T-cell (primary cell): Measurements from ENCODE around the gene ZIC5. TPM values are rescaled to one million over a fixed set of nuclear protein-coding genes. Genes with fewer than 3 reads are reported as not detected.

ENCODE experiments used
- ATAC-seq, 4 experiments: fragments of 200-7000 bp in 3 of 4; fragments of 150-1000 bp in 1 of 4; cut with Tn5 transposase; replicated peaks in 1 of 4; 1 replicate in 3 of 4; 2 replicates in 1 of 4; pipeline ENCODE4 v1.10.0; 2021; ENCODE audit warnings: moderate library complexity in 3 of 4, mild to moderate bottlenecking in 2 of 4, moderate number of reproducible peaks in 1 of 4
- CTCF ChIA-PET, 2 donors: fragments of 300-600 bp; sonication (Branson Sonifier 250); formaldehyde crosslinking; loops; one replicate each; lab custom pipeline; 2022; ENCODE audit warnings: antibody characterized with exemption in 2 of 2; lab: Charles Lee
- POLR2A ChIA-PET, 2 donors: fragments of 300-600 bp; sonication (Branson Sonifier 250); formaldehyde crosslinking; loops; one replicate each; lab custom pipeline; 2022; ENCODE audit warnings: antibody characterized with exemption in 2 of 2; lab: Charles Lee
- DNase-seq, 35 experiments: peaks; one replicate each; pipeline versions ENCODE4 v3.0.0 to v3.0.0-alpha.2; 2013 to 2023
- H3K27ac ChIP-seq: one replicate; pipeline ENCODE4 v1.5.1; 2013; ENCODE audit warnings: low read length
- H3K27me3 ChIP-seq, 2 experiments: replicated peaks in 1 of 2; 1 replicate in 1 of 2; 2 replicates in 1 of 2; pipeline versions ENCODE4 v1.6.1 to v1.7.0; 2013; ENCODE audit warnings: low read length in 1 of 2, mixed read lengths in 1 of 2; ENCODE audit not compliant: control insufficient read depth in 2 of 2, insufficient read depth in 2 of 2; ENCODE audit errors: extremely low read depth in 1 of 2
- H3K36me3 ChIP-seq, 2 donors: 1 replicate in 1 of 2; 2 replicates in 1 of 2; pipeline versions ENCODE4 v1.6.1 to v1.7.0; 2013; ENCODE audit warnings: low read length in 1 of 2; ENCODE audit not compliant: control insufficient read depth in 2 of 2, insufficient read depth in 1 of 2; ENCODE audit errors: extremely low read depth in 1 of 2
- H3K4me1 ChIP-seq, 2 experiments: 1 replicate in 1 of 2; 2 replicates in 1 of 2; pipeline versions ENCODE4 v1.6.1 to v1.7.0; 2013; ENCODE audit warnings: low read length in 2 of 2, mixed read lengths in 1 of 2; ENCODE audit not compliant: insufficient read depth in 2 of 2, control insufficient read depth in 1 of 2; ENCODE audit errors: extremely low read depth in 1 of 2
- H3K4me3 ChIP-seq, 2 donors: 1 replicate in 1 of 2; 2 replicates in 1 of 2; pipeline versions ENCODE4 v1.5.1 to v1.7.0; 2013; ENCODE audit warnings: mild to moderate bottlenecking in 2 of 2, low read length in 1 of 2, moderate library complexity in 1 of 2; ENCODE audit not compliant: control insufficient read depth in 1 of 2; ENCODE audit errors: extremely low read depth in 1 of 2
- H3K9me3 ChIP-seq: 2 replicates; pipeline ENCODE4 v1.7.0; 2013
- H3K27ac Mint-ChIP-seq, 2 donors: one replicate each; pipeline ENCODE4 v1.8.0; 2020 to 2021; ENCODE audit warnings: mild to moderate bottlenecking in 2 of 2, mixed read lengths in 2 of 2
- H3K27me3 Mint-ChIP-seq, 2 donors: one replicate each; pipeline ENCODE4 v1.8.0; 2021 to 2022; ENCODE audit warnings: mixed read lengths in 2 of 2
- H3K36me3 Mint-ChIP-seq: one replicate; pipeline ENCODE4 v1.8.0; 2021; ENCODE audit warnings: mixed read lengths
- H3K4me1 Mint-ChIP-seq, 3 donors: one replicate each; pipeline ENCODE4 v1.8.0; 2020 to 2022; ENCODE audit warnings: mixed read lengths in 3 of 3, mild to moderate bottlenecking in 1 of 3
- H3K4me3 Mint-ChIP-seq, 3 donors: one replicate each; pipeline ENCODE4 v1.8.0; 2020 to 2022; ENCODE audit warnings: mild to moderate bottlenecking in 3 of 3, mixed read lengths in 3 of 3, moderate library complexity in 3 of 3
- H3K9me3 Mint-ChIP-seq, 3 donors: one replicate each; pipeline ENCODE4 v1.8.0; 2020 to 2022; ENCODE audit warnings: mixed read lengths in 3 of 3
- WGBS: methylation state at CpG from one replicate; pipeline ENCODE4 v1.1.5; 2013; ENCODE audit warnings: missing lambda C conversion rate; ENCODE audit not compliant: insufficient coverage; 5-methylcytosine and 5-hydroxymethylcytosine counted together
- total RNA-seq, 35 experiments: library from RNA in 6 of 35; stranded (reverse) in 6 of 35; fragments of 120-200 nt in 1 of 35; gene quantifications; one replicate each; pipeline versions ENCODE4 v1.2.1 to v1.2.4 and lab custom pipeline; 2013 to 2026

The ZIC5 gene
- under 1 TPM in 3 of 5 donors, not detected in 2; 0.07 to 0.09 (median 0.09) TPM for total RNA-seq
- total RNA-seq (2013), result not detected
- 0 to 0.19 (median 0) reads per million in 29 experiments for total RNA-seq (lab: John Stamatoyannopoulos, UW)

DNA sequence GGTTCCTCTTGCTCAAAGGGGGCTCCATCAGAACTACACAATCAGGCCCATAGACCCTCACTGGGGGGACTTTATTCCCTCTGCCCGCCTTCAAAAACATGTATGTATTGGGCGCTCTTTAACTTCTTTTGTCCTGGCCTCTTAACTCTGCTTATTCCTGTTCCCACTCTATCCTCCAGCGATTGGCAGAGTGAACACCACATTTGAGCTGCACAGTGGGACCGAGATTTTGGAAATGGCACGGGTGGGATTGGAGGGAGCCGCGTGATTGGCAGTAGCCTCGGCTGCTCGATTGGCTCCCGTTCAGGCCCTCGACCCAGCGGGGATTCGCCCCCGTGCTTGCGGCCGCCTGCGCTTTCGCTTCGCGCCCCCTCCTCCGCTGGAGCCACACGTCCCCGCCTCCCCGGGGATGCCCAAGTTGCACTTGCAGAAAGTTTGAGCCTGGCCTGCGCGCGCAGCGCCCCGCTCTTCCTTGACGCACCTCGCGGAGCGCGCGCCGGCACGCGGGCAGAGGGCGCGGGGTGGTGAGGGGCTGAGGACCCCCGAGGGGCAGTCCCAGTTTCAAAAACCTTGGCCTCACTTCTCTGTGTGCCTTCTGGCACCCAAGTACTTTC is at the start of gene ZIC5:
ZIC5 (minus strand) TSS at position 192 of the 614 bp plus-strand sequence; CDS start at position 28, 164 bp downstream.
- peaks cover 5% of the 10 kb centered on the region for H3K9me3 ChIP-seq
- WGBS, result 8% methylated on average over 30 of the region's 41 CpGs
- no peak for DNase-seq
- Mint-ChIP-seq H3K4me3 (peak within 1 kb of the TSS; percentile 31 to 58 (median 45)), H3K9me3 (peaks cover 0 to 25% (median 6%) of the 10 kb centered on the region in 3 donors), H3K36me3 (no peaks in the 10 kb centered on the region), H3K27me3 (peaks cover 61 to 74% of the 10 kb centered on the region in 2 donors), H3K4me1 (peaks cover 21 to 25% (median 24%) of the 10 kb centered on the region in 3 donors), H3K27ac (peak within 1 kb of the TSS in 1 of 2 donors; percentile 66)
- peaks cover 34 to 68% of the 10 kb centered on the region in 2 experiments for H3K27me3 ChIP-seq
- no peak for ATAC-seq
- POLR2A ChIA-PET, result no interaction called here
- peak within 1 kb of the TSS in 1 of 2 donors; percentile 69 for H3K4me3 ChIP-seq
- H3K36me3 ChIP-seq, result no peaks in the 10 kb centered on the region
- no peak within 1 kb of the TSS for H3K27ac ChIP-seq
- H3K4me1 ChIP-seq, result peaks cover 0 to 34% of the 10 kb centered on the region in 2 experiments
- CTCF ChIA-PET, result no interaction called here

DNA sequence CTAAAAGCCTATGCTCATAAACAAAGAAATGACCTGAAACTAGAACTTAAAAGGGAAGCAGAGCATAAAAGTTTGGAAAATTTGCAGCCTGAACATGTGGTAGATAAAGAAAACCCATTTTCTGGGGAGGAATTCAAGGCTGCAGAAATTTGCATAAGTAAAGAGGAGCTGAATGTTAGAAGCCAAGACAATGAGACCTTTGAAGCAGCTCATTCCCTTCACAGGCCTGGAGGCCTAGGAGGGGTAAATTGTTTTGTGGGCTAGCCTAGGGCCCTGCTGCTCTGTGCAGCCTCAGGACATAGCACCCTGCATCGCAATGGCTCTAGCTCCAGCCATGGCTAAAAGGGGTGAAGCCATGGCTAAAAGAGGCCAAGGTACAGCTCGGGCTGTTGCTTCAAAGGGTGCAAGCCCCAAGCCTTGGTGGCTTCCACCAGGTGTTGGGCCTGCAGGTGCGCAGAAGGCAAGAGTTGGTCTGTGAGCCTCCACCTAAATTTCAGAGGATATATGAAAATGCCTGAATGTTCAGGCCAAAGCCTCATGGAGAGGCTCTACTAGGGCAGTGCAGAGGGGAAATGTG is 48.3 kb upstream of the ZIC5 start:
- peaks cover 0 to 6% of the 10 kb centered on the region in 2 experiments for H3K27me3 ChIP-seq
- H3K4me3 ChIP-seq, result no peak overlapping the region
- no peaks in the 10 kb centered on the region for H3K4me1 ChIP-seq
- peaks cover 0 to 3% (median 3%) of the 10 kb centered on the region in 3 donors for H3K9me3 Mint-ChIP-seq
- H3K4me1 Mint-ChIP-seq, result no peaks in the 10 kb centered on the region
- H3K27me3 Mint-ChIP-seq, result peaks cover 3 to 7% of the 10 kb centered on the region in 2 donors
- no peak for ATAC-seq
- POLR2A ChIA-PET, result no interaction called here
- H3K4me3 Mint-ChIP-seq, result no peak overlapping the region
- H3K36me3 Mint-ChIP-seq, result no peaks in the 10 kb centered on the region
- H3K27ac Mint-ChIP-seq, result no peak overlapping the region
- H3K36me3 ChIP-seq, result no peaks in the 10 kb centered on the region
- 79% methylated on average over 3 of the region's 3 CpGs for WGBS
- DNase-seq, result no peak
- H3K9me3 ChIP-seq, result no peaks in the 10 kb centered on the region
- CTCF ChIA-PET, result interaction anchor here in 1 of 2 donors (0.7 kb wide), 1 partner anchor 42 kb away, joined by 5 read pairs; no protein-coding TSS in a partner anchor
- H3K27ac ChIP-seq, result no peak overlapping the region

DNA sequence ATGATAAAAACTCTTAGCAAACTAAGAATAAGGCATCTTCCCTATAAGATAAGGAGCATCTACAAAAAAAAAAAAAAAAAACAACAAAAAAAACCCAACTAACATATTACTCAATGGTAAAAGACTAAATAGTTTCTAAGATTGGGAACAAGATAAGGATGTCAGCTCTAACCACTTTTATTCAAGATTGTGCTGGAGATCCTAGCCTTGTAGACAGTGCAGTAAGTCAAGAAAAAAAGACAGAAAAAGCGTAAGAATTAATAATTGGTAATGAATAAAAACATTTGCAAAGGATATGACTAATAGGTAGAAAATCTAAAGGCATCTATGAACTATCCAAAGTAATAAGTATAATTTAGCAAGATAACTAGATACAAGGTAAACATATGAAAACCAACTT is 43.1 kb upstream of the ZIC5 start:
- Histone ChIP-seq H3K4me1 (no peaks in the 10 kb centered on the region), H3K9me3 (no peaks in the 10 kb centered on the region), H3K4me3 (no peak overlapping the region), H3K27ac (no peak overlapping the region), H3K27me3 (peaks cover 0 to 22% of the 10 kb centered on the region in 2 experiments), H3K36me3 (no peaks in the 10 kb centered on the region)
- DNase-seq, result no peak
- no peak overlapping the region for H3K27ac Mint-ChIP-seq
- ChIA-PET POLR2A (no interaction called here), CTCF (interaction anchor here in 1 of 2 donors (0.8 to 1.1 kb wide), 2 partner anchors 12 to 63 kb away, joined by 3 read pairs; no protein-coding TSS in a partner anchor)
- WGBS, result no CpG with 5 or more reads among the region's 1 CpG
- peaks cover 0 to 3% (median 0%) of the 10 kb centered on the region in 3 donors for H3K9me3 Mint-ChIP-seq
- no peaks in the 10 kb centered on the region for H3K36me3 Mint-ChIP-seq
- H3K4me3 Mint-ChIP-seq, result no peak overlapping the region
- no peak for ATAC-seq
- peaks cover 23 to 25% of the 10 kb centered on the region in 2 donors for H3K27me3 Mint-ChIP-seq
- H3K4me1 Mint-ChIP-seq, result no peaks in the 10 kb centered on the region

DNA sequence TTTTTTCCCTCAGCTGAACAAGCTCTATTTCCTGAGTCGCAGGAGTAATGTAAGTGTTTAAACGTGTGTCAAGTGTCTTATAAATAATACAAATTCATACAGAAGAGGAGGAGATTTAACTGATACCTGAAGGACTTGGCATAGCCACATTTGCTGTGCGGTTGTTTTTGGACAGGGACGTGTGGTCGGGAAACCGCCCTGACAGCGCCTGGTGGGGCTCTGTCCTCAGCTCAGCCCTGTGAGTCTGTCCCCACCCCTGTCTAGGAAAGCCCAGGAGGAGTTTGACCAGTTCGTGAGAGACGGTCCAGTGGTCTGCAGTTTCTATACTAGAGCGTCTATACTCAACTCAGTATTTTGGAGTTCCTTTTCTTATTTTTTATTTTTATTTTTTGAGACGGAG is 26.7 kb upstream of the ZIC5 start:
- peaks cover 3% of the 10 kb centered on the region for H3K36me3 Mint-ChIP-seq
- 87% methylated on average over 8 of the region's 11 CpGs for WGBS
- H3K9me3 ChIP-seq, result peaks cover 3% of the 10 kb centered on the region
- ATAC-seq, result no peak
- ChIA-PET CTCF (interaction anchor here in 1 of 2 donors (0.7 kb wide), 1 partner anchor 40 kb away, joined by 3 read pairs; no protein-coding TSS in a partner anchor), POLR2A (no interaction called here)
- H3K4me1 Mint-ChIP-seq, result peaks cover 5 to 9% (median 7%) of the 10 kb centered on the region in 3 donors
- no peak overlapping the region for H3K27ac Mint-ChIP-seq
- peaks cover 68 to 79% of the 10 kb centered on the region in 2 donors for H3K27me3 Mint-ChIP-seq
- peaks cover 20 to 61% of the 10 kb centered on the region in 2 experiments for H3K27me3 ChIP-seq
- H3K4me3 ChIP-seq, result no peak overlapping the region
- no peaks in the 10 kb centered on the region for H3K36me3 ChIP-seq
- no peak for DNase-seq
- H3K9me3 Mint-ChIP-seq, result peaks cover 2 to 15% (median 5%) of the 10 kb centered on the region in 3 donors
- no peak overlapping the region for H3K4me3 Mint-ChIP-seq
- H3K4me1 ChIP-seq, result peaks cover 0 to 15% of the 10 kb centered on the region in 2 experiments
- H3K27ac ChIP-seq, result no peak overlapping the region

DNA sequence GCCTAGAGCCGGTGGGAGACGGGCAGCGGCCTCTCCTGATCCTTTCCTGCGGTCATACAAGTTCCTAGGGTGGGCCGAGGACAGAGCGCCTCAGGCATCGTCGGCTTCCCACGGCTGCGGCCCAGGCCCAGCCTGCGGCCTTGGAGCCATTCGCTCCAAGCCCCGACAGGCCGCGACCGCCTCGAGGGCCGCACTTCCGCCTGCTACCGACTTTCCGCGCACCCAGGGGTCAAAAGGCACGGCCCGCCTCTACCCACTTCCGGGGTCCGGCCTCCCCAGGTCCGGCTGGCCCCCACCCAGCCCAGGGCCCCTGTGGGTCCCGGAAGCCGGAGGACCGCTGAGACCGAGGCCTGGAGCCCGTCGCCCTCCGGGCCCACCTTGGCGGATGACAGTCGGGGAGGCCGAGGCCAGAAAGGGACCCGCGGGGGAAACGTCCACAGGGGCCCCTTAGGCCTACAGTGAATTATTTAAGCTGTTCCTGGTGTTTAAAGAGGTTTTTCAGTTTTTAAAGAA is 26.2 kb upstream of the ZIC5 start:
- H3K9me3 ChIP-seq, result peaks cover 3% of the 10 kb centered on the region
- peaks cover 17 to 58% of the 10 kb centered on the region in 2 experiments for H3K27me3 ChIP-seq
- no peak overlapping the region for H3K27ac Mint-ChIP-seq
- H3K4me1 Mint-ChIP-seq, result peaks cover 5 to 11% (median 7%) of the 10 kb centered on the region in 3 donors
- WGBS, result 45% methylated on average over 40 of the region's 40 CpGs
- H3K36me3 ChIP-seq, result no peaks in the 10 kb centered on the region
- no peak overlapping the region for H3K27ac ChIP-seq
- peaks cover 68 to 79% of the 10 kb centered on the region in 2 donors for H3K27me3 Mint-ChIP-seq
- H3K4me1 ChIP-seq, result peaks cover 0 to 15% of the 10 kb centered on the region in 2 experiments
- H3K4me3 Mint-ChIP-seq, result no peak overlapping the region
- no peak for ATAC-seq
- no peak overlapping the region for H3K4me3 ChIP-seq
- CTCF ChIA-PET, result interaction anchor here in 1 of 2 donors (0.7 kb wide), 1 partner anchor 40 kb away, joined by 3 read pairs; no protein-coding TSS in a partner anchor
- H3K9me3 Mint-ChIP-seq, result peaks cover 4 to 15% (median 4%) of the 10 kb centered on the region in 3 donors
- no peak for DNase-seq
- POLR2A ChIA-PET, result no interaction called here
- peaks cover 3% of the 10 kb centered on the region for H3K36me3 Mint-ChIP-seq

DNA sequence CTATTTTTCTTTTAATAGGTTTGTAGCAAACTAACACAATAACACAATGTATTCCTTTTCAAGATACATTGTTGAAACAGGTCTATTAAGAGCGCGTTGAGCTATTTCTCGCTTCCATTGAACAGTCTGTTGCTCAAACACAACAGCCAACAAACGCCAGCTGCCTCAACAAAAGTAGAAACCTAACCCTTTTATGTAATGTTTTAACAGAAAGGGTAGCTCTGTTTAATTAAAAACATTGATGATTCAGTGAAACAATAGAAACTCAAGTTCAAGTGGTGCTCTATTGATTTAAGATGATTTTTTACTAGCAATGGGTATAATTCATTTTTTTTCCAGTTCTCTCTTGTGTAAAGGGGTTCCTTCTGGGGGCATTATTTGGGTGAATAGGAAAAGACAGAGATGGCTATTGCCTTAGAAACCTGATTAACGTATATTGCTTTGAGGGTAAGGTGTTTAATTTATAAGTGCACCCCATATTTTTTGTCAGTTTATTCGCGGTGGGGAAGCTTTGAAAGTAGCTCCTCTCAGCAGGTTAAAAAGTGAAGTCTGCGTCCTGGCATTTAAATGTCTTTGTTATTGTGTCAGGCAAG is 24.9 kb upstream of the ZIC5 start:
- ATAC-seq (no peak), DNase-seq (peak in 1 of 35 experiments; percentile 12)
- Mint-ChIP-seq H3K4me1 (peaks cover 4 to 13% (median 11%) of the 10 kb centered on the region in 3 donors), H3K27me3 (peaks cover 73 to 84% of the 10 kb centered on the region in 2 donors), H3K36me3 (peaks cover 3% of the 10 kb centered on the region), H3K9me3 (peaks cover 4 to 15% (median 4%) of the 10 kb centered on the region in 3 donors), H3K4me3 (peak overlapping the region in 2 of 3 donors; percentile 16 to 50), H3K27ac (peak overlapping the region in 1 of 2 donors; percentile 52)
- ChIA-PET POLR2A (interaction anchor here in 1 of 2 donors (0.5 kb wide), 1 partner anchor 18 kb away, joined by 3 read pairs; no protein-coding TSS in a partner anchor), CTCF (interaction anchor here in 1 of 2 donors (0.7 kb wide), 2 partner anchors 613 to 794 kb away, joined by 3 read pairs; no protein-coding TSS in a partner anchor)
- H3K27me3 ChIP-seq, result peaks cover 22 to 61% of the 10 kb centered on the region in 2 experiments
- no peaks in the 10 kb centered on the region for H3K36me3 ChIP-seq
- peaks cover 3% of the 10 kb centered on the region for H3K9me3 ChIP-seq
- WGBS, result 17% methylated on average over 3 of the region's 8 CpGs
- peaks cover 0 to 18% of the 10 kb centered on the region in 2 experiments for H3K4me1 ChIP-seq
- H3K4me3 ChIP-seq, result no peak overlapping the region
- no peak overlapping the region for H3K27ac ChIP-seq
